NCI-H524 treated with DMSO at 0.1 percent for 48 hours (cell line): ENCODE data around the gene ATE1.
"Not testable (repeated sequence)": the region's sequence is repeated elsewhere in the genome, so short reads cannot be mapped to it uniquely, and the experiment has no call there.

Experiments used
- DNase-seq: peaks from one replicate; lab custom pipeline; 2025; lab: John Stamatoyannopoulos, UW

The ATE1 gene

GRCh38 chr10:121783782-121784372 is 144.0 kb downstream of the ATE1 start:
- no peak for DNase-seq

- no peak for DNase-seq
These were observed 146.7 kb downstream of the ATE1 start for GRCh38 chr10:121781101-121781500.

DNA sequence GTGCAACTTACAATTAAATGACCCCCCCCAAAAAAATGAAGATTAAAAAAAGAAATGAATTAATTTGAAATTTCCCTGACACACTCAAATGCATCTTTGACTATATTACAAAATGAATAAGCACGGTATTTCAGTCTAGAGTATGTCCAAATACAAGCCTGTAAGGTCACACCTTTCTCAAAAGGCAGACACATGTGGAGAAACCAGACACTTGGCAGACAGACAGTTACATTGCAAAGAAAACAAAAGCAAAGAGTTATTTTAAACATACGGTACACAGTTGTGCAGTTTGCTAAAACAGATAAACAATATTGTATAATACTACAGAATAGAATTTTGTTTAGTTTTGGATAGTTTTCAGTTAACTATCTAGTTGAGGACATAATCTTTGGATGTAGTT is 153.0 kb downstream of the ATE1 start:
- no peak for DNase-seq

DNA sequence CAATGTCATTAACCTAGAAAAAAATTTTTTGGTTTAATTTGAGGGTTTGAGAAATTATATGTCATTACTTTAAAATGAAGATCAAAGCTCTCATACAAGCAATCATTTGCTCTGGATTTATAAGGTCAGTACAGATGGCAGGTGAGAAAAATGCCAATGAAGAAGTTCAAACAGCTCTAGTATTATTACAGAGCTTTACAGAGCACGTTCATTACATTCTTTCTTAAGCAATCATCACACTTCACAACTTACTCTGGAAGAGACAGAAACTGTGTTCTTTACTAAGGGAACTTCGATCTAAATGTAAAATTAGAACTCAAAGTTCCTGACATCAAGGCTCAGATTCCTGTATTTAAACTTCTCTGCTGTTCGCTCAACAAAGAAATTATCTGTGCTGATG is 153.4 kb downstream of the ATE1 start:
- no peak for DNase-seq

- DNase-seq = no peak
These were observed 154.9 kb downstream of the ATE1 start for GRCh38 chr10:121772884-121773283.

- DNase-seq = no peak
These were observed 155.4 kb downstream of the ATE1 start for GRCh38 chr10:121772406-121772805.

GRCh38 chr10:121771966-121772365 is 155.9 kb downstream of the ATE1 start:
- DNase-seq = no peak

- no peak for DNase-seq
These were observed 161.4 kb downstream of the ATE1 start for GRCh38 chr10:121766426-121766825.

GRCh38 chr10:121765204-121765603 is 162.6 kb downstream of the ATE1 start:
- no peak for DNase-seq

GRCh38 chr10:121764233-121764942 is 163.4 kb downstream of the ATE1 start:
- no peak for DNase-seq

DNA sequence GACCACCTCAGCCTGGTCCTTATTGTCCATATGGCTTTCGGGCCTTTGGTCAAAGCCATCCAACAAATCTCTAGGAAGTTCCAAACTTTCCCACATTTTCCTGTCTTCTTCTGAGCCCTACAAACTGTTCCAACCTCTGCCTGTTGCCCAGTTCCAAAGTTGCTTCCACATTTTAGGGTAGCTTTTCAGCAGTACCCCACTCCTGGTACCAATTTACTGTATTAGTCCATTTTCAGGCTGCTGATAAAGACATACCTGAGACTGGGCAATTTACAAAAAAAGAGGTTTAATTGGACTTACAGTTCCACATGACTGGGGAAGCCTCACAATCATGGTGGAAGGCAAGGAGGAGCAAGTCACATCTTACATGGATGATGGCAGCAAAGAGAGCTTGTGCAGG is 170.6 kb downstream of the ATE1 start:
- not testable (repeated sequence) for DNase-seq

GRCh38 chr10:121755496-121755895 is 172.3 kb downstream of the ATE1 start:
- DNase-seq = not testable (repeated sequence)

GRCh38 chr10:121754666-121755065 is 173.2 kb downstream of the ATE1 start:
- no peak for DNase-seq

DNA sequence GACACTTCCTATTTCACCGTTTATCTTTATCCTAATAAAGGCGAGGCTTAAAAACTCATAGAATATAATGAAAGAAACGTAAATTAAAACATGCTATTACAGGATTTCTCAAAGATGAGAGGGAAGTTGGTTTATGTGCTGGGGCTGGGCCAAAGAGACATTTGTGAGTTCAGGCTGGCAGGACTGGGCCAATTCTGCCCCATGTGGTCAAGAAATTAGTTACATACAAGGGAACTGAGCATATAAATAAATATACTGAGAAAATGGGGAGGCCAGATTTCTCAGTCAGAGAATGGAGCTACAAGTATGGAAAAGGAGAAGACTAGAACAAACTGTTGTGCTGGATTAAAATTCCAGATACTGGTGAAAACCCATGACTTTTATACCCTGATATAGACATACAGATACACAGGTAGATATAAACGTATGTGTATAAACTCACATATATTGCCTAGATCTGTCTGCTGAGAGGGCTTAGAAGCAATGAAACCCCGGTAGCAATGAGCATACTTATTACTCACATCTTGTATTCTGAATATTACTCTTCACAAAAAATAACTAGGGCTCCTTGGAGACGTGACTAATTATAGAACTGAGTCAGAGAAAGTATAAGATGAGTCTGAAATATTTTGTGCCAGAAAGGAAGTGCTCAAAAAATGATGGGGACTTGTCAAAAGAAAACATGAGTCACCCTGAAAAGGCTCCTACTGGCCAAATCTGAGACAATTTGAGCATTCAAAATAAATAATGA is 173.9 kb downstream of the ATE1 start:
- DNase-seq = no peak

DNA sequence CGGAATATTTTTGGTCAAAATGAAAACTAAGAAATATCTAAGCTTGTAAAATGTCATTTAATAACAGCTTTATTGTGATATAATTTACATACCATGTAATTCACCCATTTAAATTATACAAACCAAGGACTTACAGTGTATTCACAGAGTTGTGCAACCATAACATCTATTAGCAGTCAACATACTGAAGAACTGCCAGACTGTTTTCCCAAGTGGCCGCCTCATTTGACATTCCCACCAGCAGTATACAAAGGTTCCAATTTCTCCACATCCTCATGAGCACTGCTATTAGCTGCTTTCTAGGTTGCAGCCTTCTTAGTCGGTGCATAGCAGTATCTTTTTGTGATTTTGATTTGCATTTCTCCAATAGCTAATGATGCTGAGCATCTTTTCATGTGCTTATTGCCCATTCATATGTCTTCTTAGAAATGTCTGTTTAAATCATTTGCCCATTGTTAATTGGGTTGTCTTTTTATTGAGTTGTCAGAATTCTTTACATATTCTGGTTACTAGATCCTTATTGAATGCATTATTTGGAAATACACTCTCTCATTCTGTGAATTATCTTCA is 176.6 kb downstream of the ATE1 start:
- DNase-seq = no peak

GRCh38 chr10:121747163-121747775 is 180.6 kb downstream of the ATE1 start:
- no peak for DNase-seq

DNA sequence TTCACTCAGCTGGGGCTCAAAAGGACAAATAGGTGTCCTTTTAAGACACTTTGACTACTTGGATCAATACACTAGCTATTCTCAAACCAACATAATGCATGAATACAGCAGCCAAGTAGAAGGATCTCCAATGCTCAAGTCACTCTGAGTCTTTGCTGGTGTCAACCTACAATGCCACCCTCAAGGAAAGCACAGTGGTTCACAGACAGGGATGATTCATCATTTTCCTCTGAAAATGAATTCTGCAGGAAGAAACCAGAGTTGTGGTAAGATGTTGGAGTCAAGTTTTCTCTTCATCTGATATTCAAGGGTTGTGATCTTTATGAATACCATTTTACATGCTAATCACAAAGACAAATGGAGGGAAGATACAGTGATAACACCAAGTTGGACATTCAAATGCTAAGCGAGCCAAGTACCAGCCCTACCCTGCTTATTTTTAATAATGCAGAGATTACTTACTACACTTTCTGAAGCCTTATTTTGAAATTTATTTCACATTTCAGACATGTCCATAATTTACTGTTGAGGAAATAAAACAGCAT is 186.5 kb downstream of the ATE1 start:
- no peak for DNase-seq

GRCh38 chr10:121740069-121740468 is 187.8 kb downstream of the ATE1 start:
- DNase-seq = no peak

GRCh38 chr10:121739114-121739513 is 188.7 kb downstream of the ATE1 start:
- no peak for DNase-seq

DNA sequence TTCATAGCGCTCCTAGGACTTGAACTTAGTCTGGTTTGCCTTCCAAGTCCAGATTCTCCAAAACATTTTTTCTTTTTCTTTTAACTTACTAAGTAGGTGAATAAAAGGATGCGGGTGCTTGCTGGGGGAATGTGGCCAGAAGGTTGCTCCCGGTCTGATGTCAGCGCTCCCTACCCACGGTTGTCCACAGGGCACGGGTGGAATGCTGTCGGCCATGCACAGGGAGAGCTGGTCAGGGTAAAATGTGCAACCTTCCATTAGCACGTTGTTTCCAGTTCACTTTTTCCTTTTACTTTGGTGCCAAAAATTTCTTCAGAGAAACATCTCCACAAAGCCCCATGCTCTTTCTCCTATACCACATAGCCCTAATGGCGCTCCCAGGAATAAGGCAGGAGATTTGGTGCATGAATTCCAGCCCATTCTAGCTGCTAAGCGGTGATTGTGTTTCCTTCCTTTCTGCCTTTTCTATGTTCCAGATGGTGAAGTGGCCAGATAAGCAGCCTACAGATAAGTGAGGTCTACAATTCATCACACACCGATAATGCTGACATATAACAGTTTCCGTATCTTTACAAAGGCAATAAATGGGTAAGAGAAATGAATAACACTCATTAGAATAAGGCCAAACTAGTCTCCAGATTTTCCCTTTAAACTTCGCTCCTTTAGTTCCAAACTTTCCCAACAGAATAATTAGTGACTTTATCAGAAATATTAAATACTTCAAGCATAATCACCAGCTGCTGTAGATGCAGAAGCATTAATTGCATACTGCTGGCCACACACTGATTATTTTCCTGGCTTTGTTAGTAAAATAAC is 191.3 kb downstream of the ATE1 start:
- DNase-seq = no peak

DNA sequence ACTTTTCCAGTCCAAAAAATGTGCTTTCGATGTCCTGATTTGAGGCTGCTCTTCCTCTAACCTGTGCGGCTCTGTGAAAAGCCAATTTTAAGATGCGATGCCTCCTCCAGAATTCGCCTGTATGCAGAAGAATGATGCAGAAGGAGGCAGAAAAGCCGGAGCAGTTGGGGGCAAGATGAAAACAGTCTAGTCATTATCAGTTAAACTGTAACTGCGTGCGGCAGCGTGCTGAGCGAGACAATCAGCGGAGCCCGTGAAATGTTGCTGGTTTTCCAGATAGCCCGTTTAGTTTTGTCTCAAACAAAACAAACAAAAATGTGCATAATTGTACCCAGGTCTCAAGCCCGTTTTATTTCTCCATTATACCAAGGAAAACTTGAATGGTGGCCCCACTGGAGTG is 192.6 kb downstream of the ATE1 start:
- no peak for DNase-seq
